HG02943 (cell line): ENCODE measurements around the gene BCAS3.
"Not testable (repeated sequence)": the region's sequence is repeated elsewhere in the genome, so short reads cannot be mapped to it uniquely, and the experiment has no call there.

Experiments
- ATAC-seq: cut with Tn5 transposase; IDR thresholded peaks from one replicate; pipeline ENCODE4 v1.9.1; 2021; ENCODE audit warnings: mild to moderate bottlenecking, low read depth, moderate library complexity; ENCODE audit not compliant: unreplicated experiment

BCAS3 gene

GRCh38 chr17:60671482-60671881, 6.2 kb upstream of the BCAS3 start:
- ATAC-seq: no peak

- not testable (repeated sequence) for ATAC-seq
Observed at GRCh38 chr17:60674637-60675036, 3.0 kb upstream of the BCAS3 start.

- ATAC-seq: no peak
Observed at GRCh38 chr17:60675997-60676396, 1.7 kb upstream of the BCAS3 start.

- ATAC-seq: no peak
Observed at GRCh38 chr17:60676758-60677307, 818 bp upstream of the BCAS3 start.

- no peak for ATAC-seq
Observed at GRCh38 chr17:60678118-60678444, 430 bp downstream of the BCAS3 start.

- no peak for ATAC-seq
Observed at GRCh38 chr17:60679287-60679686, 1.6 kb downstream of the BCAS3 start.

- ATAC-seq: no peak
Observed at GRCh38 chr17:60680754-60681153, 3.1 kb downstream of the BCAS3 start.

GRCh38 chr17:60685437-60685836, 7.8 kb downstream of the BCAS3 start:
- ATAC-seq: no peak

- ATAC-seq: no peak
Observed at GRCh38 chr17:60695960-60696359, 18.3 kb downstream of the BCAS3 start.

GRCh38 chr17:60699090-60699489, 21.4 kb downstream of the BCAS3 start:
- ATAC-seq: no peak

GRCh38 chr17:60704170-60704569, 26.5 kb downstream of the BCAS3 start:
- no peak for ATAC-seq

GRCh38 chr17:60712675-60713074, 35.0 kb downstream of the BCAS3 start:
- no peak for ATAC-seq

- ATAC-seq: no peak
Observed at GRCh38 chr17:60713608-60714007, 36.0 kb downstream of the BCAS3 start.

GRCh38 chr17:60716766-60717165, 39.1 kb downstream of the BCAS3 start:
- no peak for ATAC-seq

- no peak for ATAC-seq
Observed at GRCh38 chr17:60717814-60718213, 40.2 kb downstream of the BCAS3 start.

GRCh38 chr17:60720763-60721531, 43.3 kb downstream of the BCAS3 start:
- no peak for ATAC-seq

- ATAC-seq: no peak
Observed at GRCh38 chr17:60724647-60725046, 47.0 kb downstream of the BCAS3 start.

GRCh38 chr17:60729854-60730253, 52.2 kb downstream of the BCAS3 start:
- ATAC-seq: no peak

- ATAC-seq: no peak
Observed at GRCh38 chr17:60730273-60730672, 52.6 kb downstream of the BCAS3 start.

GRCh38 chr17:60738287-60738686, 60.6 kb downstream of the BCAS3 start:
- no peak for ATAC-seq

- no peak for ATAC-seq
Observed at GRCh38 chr17:60740584-60740983, 62.9 kb downstream of the BCAS3 start.

- no peak for ATAC-seq
Observed at GRCh38 chr17:60741031-60741430, 63.4 kb downstream of the BCAS3 start.
